GM06990 (cell line): ENCODE results near the gene SDK2.
A peak's percentile ranks its signal among the peaks of the same experiment; 100 is the strongest.

Experiments
- DNase-seq: peaks from one replicate; pipeline ENCODE4 v3.0.0-alpha.2; 2011; ENCODE audit not compliant: insufficient read length; ENCODE audit errors: extremely low read depth
- H3K27me3 ChIP-seq: replicated peaks from 2 replicates; pipeline ENCODE4 v1.6.0; 2011; ENCODE audit warnings: low read length; ENCODE audit not compliant: control insufficient read depth, insufficient read depth
- H3K36me3 ChIP-seq: 2 replicates; pipeline ENCODE4 v1.5.1; 2011; ENCODE audit warnings: low read length; ENCODE audit not compliant: control insufficient read depth, insufficient read depth
- H3K4me3 ChIP-seq: replicated peaks from 2 replicates; pipeline ENCODE4 v1.5.1; 2011; ENCODE audit warnings: low read depth, mild to moderate bottlenecking, control low read depth, low read length
- TF ChIP-seq, protein P1 (sequence below): IDR thresholded peaks from 2 replicates; pipeline ENCODE4 v1.5.1; 2011; ENCODE audit warnings: low read length, control low read depth, mild to moderate bottlenecking, inconsistent platforms; ENCODE audit not compliant: insufficient read depth, poor library complexity, severe bottlenecking

Gene SDK2

DNA sequence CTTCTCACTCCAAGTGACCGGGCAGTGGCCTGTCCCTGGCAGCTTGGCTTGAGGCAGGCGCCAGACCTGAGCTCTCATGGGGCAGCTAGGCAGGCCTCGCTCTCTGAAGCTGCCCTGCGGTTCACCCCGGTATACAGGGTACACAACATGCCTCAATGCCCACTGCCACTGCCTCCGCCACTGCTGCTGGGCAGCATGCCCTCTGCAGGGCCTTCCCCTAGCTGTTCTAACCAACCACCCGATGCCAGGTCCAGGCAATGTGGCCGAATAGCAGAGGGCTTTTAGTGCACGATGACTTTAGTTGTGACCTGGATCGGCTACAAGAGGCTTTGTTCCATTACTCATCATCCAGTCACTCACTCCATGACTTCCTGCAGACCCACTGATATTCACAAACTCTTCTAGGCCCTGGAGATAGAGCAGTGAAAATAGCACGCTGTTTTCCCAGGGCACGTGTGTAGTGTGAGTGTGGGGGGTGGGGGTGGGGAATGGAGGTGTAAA is 352.2 kb downstream of the SDK2 start:
- Histone ChIP-seq H3K36me3 (no peaks in the 10 kb centered on the region), H3K4me3 (no peak overlapping the region), H3K27me3 (no peaks in the 10 kb centered on the region)
- TF ChIP-seq, protein P1, sequence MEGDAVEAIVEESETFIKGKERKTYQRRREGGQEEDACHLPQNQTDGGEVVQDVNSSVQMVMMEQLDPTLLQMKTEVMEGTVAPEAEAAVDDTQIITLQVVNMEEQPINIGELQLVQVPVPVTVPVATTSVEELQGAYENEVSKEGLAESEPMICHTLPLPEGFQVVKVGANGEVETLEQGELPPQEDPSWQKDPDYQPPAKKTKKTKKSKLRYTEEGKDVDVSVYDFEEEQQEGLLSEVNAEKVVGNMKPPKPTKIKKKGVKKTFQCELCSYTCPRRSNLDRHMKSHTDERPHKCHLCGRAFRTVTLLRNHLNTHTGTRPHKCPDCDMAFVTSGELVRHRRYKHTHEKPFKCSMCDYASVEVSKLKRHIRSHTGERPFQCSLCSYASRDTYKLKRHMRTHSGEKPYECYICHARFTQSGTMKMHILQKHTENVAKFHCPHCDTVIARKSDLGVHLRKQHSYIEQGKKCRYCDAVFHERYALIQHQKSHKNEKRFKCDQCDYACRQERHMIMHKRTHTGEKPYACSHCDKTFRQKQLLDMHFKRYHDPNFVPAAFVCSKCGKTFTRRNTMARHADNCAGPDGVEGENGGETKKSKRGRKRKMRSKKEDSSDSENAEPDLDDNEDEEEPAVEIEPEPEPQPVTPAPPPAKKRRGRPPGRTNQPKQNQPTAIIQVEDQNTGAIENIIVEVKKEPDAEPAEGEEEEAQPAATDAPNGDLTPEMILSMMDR = no peak
- DNase-seq = no peak

DNA sequence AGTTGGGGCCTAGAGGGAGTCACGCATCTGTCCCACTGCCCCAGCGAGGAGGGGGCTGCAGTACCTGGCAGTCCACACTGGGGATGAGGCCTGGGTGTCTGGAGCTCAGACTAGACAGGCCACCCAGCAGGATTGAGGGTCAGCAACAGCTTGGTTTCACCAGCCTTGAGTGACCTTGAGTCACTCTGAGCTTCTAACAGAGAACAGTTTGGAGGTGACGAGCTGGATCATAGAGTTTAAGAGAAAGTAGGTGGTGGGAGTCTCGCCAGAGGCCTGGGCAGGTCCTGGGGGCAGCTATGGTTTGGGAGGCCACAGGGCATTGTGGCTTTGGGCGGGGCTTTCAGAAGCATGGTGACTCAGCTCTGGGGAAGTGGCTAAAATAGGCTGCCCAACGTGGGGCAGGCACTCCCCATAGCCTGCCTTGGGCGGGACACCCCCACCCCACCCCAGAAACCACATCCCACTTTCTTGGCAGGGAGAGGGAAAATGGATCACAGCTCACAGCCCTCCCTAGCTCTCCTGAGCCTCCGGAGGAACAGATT is 352.9 kb downstream of the SDK2 start:
- peak overlapping the region; percentile 60 for H3K4me3 ChIP-seq
- no peaks in the 10 kb centered on the region for H3K36me3 ChIP-seq
- peak; percentile 69 for DNase-seq
- H3K27me3 ChIP-seq = no peaks in the 10 kb centered on the region
- TF ChIP-seq, protein P1 = no peak

DNA sequence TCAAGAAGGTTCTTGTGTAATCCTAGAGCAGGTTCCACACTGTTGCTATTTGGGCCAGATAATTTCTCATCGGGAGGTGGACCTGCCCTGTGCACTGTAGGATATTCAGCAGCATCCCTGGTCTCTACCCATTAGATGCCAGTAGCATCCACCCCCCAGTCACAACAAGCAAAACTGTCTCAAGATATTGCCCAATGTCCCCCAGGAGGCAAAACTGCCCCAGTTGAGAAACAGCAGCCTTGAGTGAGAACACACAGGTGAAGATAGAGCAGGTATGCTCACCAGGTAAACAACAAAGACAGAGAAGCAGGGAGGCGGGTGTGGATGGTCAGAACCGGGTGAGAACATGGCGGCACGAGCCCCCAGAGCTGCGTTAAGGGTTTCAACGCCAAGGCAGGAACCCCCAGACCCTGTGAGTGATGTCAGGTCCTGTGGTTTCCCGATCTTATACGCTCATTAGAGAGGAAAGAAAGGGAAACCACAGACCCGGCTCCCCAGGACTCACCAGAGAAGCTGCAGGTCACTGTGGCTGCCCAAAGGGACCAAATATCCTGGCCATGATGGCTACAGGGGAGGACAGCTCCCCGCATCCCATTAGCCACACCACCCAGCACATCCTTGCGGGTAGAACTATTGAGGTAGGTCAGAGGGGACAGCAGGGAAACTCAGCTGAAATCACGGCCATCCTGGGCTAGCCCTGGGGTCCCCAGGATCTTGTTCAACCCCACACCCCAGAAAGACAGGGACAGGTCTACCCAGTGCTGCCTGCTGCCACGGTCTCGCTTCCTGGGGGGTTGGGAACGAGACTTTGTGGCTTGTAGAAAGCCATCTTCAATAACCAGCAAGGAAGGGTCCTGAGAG is 353.6 kb downstream of the SDK2 start:
- Histone ChIP-seq H3K36me3 (no peaks in the 10 kb centered on the region; the same call in 1 of the 2 replicates), H3K4me3 (peak overlapping the region; percentile 60), H3K27me3 (no peaks in the 10 kb centered on the region)
- TF ChIP-seq, protein P1 = no peak
- no peak for DNase-seq

DNA sequence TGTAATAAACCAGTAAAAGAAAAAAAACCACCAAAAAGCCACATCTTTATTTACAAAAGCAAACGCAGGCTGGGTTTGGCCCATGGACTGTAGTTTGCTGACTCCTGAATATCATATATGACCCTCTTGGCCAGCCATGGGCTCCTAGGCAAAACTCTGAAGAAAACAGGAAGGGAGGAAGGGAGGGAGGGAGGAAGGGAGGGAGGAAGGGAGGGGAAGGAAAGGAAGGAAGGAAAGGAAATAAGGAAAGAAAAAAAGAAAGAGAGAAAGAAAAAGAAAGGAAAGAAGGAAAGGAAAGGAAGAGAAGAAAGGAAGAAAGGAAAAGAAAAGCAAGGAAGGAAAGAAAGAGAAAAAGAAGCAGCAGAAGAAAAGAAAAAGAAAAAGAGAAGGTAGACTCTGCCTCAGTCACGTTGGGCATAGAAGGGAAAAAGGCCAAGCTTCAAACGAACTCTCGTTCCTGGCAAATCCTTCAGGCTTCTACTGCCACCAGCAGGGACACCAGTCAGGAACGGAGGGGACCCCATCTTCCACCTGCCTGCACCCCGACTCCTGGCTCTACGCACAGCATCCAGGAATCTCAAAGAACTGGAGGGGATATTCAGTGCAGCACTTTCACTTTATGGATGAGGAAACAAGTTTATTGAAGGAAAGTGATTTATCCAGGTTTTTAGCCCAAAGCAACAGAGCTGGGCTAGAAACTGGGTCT is 354.5 kb downstream of the SDK2 start:
- TF ChIP-seq, protein P1 = no peak
- H3K4me3 ChIP-seq = no peak overlapping the region
- no peaks in the 10 kb centered on the region for H3K27me3 ChIP-seq
- H3K36me3 ChIP-seq = peaks cover 2% of the 10 kb centered on the region
- no peak for DNase-seq

DNA sequence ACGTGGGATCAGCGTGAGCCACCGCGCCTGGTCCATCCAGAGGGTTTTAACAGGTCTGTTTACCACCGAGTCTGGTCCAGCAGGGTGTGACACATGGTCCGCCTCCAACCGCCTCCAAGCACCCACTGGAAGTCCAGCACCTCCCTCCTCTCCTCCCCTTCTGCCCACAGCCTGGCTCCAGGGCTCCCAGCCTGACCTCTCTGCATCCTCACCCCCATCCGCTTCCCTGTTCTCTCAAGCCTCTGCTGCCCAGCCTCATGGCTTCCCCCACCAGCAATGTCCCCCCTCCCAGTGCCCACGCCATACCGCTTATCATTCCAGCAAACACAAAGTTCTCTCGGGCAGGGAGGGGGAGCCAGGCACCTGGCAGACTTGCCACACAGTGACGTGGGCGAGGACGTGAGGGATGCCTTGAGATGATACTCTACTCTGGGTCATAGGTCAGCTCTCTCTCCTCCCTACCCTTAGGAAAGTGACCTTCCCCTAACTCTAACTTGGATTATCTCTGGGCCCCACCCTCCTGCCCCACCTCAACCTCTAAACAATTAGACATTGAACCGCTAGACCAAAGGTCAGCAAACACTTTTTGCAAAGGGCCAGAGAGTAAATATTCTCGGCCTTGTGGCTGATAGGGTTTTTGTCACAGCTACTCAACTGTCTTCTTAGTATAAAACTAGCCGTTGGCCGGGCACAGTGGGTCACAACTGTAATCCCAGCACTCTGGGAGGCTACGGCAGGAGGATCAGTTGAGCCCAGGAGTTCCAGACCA is 355.5 kb downstream of the SDK2 start:
- TF ChIP-seq, protein P1 = no peak
- DNase-seq = no peak
- H3K27me3 ChIP-seq = no peaks in the 10 kb centered on the region
- H3K36me3 ChIP-seq = peaks cover 2% of the 10 kb centered on the region
- no peak overlapping the region for H3K4me3 ChIP-seq
